Pulmonary artery endothelial cell (primary cell): Measurements from ENCODE around the gene MBIP. TPM values are rescaled to one million over a fixed set of nuclear protein-coding genes. Genes with fewer than 3 reads are reported as not detected.

ENCODE experiments used
- DNase-seq: peaks from one replicate; pipeline ENCODE4 v3.0.0-alpha.2; 2011; ENCODE audit warnings: low read depth, low spot score
- total RNA-seq: library from RNA; depleted of rRNA; stranded (reverse); fragments of >200 nt; gene quantifications from 2 replicates; pipeline ENCODE4 v1.2.3, GENCODE V29; 2014

MBIP gene
- total RNA-seq, 1 donor from 2014 or later = 6.3 TPM

- no peak for DNase-seq
These were observed 6.5 kb downstream of the MBIP start for GRCh38 chr14:36313898-36314297.

DNA sequence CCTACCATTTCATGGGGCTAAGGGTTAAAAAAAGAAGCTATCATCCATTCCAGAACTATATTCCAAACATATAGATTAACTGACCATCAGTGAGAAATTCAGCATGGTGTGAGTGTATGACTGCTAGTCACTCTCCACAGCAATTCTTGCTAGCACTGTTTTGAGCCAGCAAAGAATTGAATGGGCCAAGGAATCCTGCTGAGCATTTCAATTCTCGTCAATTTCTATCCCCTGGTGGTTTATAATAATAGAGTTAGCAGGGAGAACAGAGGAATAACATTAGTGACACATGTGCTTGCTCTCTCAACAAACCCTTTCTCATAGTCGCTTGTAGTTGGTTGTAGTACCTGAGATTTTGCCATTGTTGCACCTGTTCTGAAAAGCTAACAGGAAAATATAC lies 7.2 kb downstream of the MBIP start:
- DNase-seq = no peak

DNA sequence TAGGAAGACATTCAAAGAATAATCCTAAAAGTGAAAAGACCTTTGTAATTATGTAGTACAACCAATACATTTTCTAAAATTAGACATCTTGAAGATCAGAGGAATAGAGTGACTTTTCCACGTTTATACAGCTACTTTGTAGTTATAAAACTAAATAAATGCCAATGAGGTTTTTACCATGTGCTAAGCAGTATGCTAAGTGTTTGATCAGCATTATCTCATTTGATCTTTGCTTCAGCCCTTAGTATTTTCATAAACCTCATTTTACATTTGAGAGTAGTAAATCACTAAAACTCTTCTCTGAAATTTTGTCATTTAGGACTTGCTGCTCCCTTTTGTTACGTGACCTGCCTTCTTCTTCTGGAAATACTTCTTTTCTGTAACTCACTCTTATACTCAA lies 13.6 kb downstream of the MBIP start:
- DNase-seq = no peak

DNA sequence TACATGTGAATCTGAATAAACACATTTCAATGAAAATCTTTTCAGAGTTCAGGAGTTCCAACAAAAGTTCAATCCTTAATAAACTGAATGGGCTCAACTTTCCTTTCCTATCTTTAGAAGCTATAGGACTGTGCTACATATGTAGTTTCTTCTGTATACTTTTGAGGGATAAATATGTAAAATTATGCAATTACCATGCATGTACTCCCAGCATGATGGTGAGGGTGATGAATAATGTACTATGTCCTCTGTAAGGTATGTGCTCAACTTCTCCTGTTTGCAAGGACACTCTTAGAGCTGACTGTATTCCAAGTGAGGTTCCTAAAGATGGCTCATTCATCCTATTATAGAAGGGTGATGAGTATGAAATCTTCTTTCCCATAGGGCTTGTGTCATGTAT lies 15.5 kb downstream of the MBIP start:
- no peak for DNase-seq

DNA sequence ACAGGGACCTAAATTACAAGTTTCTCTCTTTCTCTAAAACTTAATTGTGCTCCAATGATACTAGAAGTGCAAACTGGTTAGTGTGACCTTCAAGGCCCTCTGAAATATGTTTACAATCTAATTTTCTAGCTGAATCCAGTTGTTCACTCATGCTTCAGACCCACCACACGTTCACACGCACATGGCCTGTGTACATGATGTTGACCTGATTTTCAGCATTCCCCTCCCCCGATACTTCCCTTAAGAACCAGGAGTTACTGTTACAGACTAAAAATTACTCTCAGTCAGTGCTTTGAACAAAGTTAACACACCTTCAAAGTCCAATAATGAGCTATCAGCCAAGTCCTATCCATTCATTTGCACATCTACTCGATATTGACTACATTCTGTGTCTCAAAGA lies 16.5 kb downstream of the MBIP start:
- DNase-seq = no peak

- no peak for DNase-seq
These were observed 17.6 kb downstream of the MBIP start for GRCh38 chr14:36302823-36303222.

DNA sequence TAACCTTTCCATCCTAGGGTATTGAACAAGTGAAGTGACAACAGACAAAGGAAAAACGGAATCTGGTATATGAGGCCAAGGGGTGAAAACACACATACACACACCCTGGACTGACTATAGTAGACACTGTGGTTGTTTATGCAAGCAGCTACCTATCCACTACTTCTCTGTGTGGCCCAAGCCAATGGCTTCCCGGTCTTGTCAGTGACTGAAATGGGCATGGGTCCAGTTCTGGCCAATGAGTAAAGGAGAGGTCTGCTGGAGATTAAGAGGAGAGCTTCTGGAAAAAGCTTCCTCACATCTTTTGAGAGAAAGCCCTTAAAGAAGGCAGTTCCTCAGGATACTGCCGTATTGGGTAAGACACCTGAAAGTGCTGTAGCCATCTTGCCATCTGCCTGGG lies 19.3 kb downstream of the MBIP start:
- no peak for DNase-seq

- no peak for DNase-seq
These were observed 20.1 kb downstream of the MBIP start for GRCh38 chr14:36300337-36300736.

DNA sequence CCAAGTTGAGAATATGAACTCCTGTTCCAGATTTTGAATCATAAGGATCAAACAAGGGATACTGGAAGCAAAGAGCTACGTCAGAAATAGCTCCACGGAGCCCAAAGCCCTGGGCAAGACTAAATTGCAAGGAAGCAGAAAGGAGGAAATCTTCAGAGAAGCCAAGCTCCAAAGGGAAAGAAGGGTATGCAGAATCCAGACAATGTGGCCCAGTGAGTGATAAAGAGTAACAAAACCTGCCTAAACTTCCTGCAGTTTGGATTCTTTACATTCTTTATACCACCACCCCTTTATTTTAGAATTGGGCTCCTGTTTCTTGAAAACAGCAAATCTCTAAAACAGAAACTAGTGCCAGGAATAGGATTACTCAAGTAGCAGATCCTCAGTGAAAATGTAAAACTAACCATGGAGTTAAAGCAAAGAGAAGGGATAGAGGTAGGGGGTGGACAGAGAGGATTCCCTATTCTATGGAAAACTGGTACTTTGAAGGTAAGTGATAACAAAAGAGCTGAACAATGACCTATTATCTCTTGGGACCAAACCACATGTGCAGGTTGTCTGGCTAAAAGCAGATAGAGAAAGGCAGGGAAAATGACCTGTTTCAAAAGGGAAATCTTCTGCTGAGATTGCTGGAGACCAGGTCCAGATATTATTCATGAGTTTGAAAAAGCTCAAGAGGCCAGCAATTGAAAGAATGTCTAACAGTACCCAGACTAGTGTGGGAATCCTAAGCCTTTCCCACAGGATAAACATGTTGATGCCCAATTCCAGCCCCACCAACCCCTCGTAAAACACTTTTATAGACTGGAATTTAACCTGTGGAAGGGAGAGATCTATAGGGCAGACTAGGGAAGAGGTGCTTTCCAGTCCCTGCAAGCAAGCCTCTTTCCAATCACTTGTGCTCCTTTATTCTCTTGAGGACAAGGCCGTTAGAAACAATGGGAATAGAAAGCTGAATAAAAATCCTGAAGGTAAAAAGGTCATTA lies 24.5 kb downstream of the MBIP start:
- DNase-seq = no peak

GRCh38 chr14:36294543-36294942 lies 25.9 kb downstream of the MBIP start:
- DNase-seq = no peak

- no peak for DNase-seq
These were observed 26.6 kb downstream of the MBIP start for GRCh38 chr14:36293824-36294223.

DNA sequence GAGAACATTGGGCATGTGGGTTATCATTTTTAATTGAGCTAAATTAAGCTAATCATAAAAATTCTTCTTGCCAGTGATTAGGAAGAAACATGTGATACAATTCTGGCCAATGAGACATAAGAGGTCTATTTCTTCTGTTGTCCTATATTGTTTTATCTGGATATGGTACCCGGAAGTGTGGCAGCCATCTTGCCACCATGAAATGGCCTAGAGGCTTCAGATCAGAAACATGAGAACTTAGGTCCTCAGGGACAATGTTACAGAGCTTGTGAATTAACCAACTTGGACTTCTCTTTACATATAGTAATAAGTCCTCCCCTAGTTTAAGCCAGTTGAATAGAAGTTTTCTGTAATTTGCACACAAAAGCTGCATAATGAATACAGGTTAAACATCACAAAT lies 30.5 kb downstream of the MBIP start:
- DNase-seq = no peak

DNA sequence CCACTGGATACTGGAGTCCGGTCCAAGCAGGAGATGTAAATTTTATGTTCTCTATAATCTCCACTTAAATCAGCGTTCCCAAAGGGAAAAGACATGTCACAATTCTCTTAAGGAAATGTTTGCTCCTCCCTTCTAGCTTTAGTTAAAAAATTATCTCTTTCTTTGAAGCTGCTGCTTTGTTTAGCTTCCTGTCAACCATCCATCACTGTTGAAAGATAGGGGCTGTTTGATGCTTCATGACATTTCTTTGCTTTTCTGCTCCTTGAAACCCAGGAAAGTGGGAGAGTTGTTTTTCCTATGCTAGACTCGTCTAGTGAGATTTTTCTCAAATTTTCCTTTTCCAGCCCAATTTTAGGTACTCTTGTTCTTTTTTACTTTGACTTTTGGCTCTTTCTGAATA lies 31.9 kb downstream of the MBIP start:
- DNase-seq = no peak

DNA sequence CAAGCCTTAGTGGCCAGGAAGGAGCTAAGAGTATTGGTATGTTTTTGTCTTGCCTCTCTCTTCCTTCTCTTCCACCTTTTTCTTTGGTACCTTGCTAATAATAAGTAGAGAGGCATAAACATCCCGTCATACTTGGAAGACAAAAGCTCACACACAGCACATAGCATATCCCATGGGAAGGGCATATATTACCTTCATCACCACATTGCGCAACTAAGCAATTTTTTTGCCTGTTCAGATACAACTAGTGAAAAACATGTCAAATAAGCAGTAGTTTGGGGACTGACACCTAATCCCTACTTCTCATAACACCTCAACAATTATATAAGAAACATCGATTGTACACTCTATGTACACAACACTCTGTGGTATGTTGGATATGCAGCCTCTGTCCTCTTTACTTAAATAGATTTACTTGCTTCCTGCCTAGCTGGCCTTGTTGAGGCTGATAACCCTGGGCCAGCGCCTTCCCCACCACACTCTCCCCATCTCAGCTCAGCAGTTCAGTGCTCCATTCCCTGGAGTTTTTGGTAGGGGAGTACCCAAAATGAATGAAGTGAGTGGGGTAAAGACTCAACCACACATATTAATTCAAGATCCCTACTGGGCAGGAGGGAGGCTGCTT lies 35.4 kb downstream of the MBIP start:
- no peak for DNase-seq

DNA sequence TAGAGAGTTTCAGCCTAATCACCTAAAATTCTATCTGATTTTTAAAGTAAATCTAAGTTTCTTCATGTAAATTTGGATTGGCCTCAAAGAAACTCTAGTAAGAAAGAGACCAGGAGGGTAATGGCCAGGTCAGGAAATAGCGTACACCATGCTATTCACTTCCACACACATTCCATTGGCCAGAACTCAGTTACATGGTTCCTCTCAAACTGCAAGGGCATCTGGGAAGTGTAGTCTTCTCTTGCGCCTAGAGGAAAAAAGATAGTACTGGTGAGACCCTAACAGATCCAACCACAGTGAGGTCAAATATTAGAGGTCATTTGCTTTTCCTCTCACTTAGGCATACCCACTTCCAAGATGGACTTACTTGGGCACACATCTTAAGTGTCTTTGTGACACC lies 39.1 kb downstream of the MBIP start:
- no peak for DNase-seq

DNA sequence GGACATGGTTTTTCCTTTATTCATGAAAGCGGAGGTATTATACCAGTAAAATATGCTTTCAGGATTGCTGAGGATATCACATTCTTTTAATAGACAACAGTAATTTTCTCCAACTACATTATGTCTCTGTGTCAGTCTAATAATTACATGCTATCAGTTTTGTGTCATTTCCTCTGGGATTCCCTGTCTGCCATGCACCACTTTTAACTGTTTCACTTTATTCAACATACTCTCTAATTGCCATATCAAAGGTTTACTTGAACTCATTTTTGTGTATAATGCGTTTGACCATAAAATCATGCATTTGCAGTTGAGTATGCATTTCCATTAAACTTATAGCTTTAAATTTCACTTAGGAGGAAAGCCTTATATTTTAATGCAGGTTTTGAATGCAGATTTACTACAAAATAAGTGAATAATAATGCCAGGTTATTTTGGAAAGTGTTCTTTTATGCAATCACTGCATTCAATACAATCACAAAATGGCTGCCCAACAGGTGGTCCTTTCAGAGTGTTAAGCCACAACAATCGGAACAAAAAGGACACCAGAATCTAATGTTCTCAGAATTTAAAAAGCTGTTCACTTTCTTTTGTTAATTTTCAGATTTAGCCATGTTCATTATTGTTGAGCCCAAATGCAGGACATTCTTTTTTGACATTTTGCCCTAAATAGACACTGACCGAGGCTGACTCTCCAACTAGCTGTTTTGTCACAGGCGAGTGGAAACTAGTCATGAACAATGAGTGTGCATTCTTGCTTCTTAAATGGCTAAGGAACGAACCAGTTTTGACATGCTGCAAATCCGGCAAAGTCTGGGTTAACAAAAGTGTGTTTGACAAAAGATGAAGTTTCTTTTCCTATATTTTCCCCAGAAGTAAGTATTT lies 40.9 kb downstream of the MBIP start:
- DNase-seq = no peak

GRCh38 chr14:36275741-36276140 lies 44.7 kb downstream of the MBIP start:
- DNase-seq = no peak

GRCh38 chr14:36271939-36272907 lies 48.2 kb downstream of the MBIP start:
- DNase-seq = no peak

DNA sequence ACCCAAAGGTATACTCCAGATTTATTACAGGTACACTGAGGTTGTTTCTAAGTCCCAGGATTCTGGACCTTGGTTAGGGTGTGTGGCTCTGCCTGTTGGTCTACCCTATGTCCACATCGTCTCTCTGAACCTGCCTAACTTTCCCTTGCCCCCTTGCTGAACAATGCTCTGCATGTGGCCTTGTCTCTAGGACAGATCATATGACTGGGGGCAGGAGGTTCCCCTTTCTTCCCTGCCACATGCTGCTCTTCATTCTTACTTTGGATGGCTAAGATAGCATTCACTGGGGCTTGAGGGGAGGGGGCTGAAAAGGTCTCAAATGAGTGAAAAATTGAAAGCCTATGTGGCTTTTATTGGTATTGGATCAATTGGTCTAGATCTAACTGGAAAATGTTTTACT lies 49.2 kb downstream of the MBIP start:
- DNase-seq = no peak

DNA sequence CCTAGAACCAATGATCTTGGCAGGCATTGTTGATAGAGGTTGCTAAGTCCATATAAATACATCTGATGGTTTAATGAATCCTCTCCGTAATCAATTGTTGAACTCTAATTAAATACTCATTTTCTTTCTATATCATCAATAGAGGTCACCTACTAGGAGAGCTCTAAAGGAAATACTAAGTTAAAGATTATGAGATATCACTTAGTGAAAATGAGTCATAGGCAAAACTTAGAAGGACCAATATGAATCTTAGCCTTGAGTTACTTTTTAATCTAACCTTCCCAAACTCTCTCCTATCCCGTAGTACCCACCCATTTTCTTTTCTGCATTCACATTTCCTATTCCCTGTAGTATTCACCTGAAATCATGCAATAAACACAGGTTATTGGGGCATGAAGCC lies 50.2 kb downstream of the MBIP start:
- no peak for DNase-seq

- DNase-seq = no peak
These were observed 52.3 kb downstream of the MBIP start for GRCh38 chr14:36268121-36268520.
